Ishikawa (cell line): ENCODE data around the gene CALU.

ENCODE experiments used
- CEBPB ChIP-seq: IDR thresholded peaks from 2 replicates; pipeline ENCODE4 v1.6.1; 2012
- CREB1 ChIP-seq: IDR thresholded peaks from 2 replicates; pipeline ENCODE4 v1.6.1; 2012; ENCODE audit warnings: low read depth
- EGR1 ChIP-seq: IDR thresholded peaks from 2 replicates; pipeline ENCODE4 v1.6.1; 2012
- EP300 ChIP-seq: IDR thresholded peaks from 2 replicates; pipeline ENCODE4 v1.6.1; 2012; ENCODE audit warnings: borderline replicate concordance
- FOXM1 ChIP-seq: IDR thresholded peaks from 2 replicates; pipeline ENCODE4 v1.6.1; 2012; ENCODE audit warnings: low read depth, borderline replicate concordance
- MAX ChIP-seq: IDR thresholded peaks from 2 replicates; pipeline ENCODE4 v1.6.1; 2012
- NFIC ChIP-seq: IDR thresholded peaks from 2 replicates; pipeline ENCODE4 v1.6.1; 2012
- RAD21 ChIP-seq: IDR thresholded peaks from 2 replicates; pipeline ENCODE4 v1.6.1; 2012; ENCODE audit warnings: low read depth
- TAF1 ChIP-seq: IDR thresholded peaks from 2 replicates; pipeline ENCODE4 v1.6.1; 2012; ENCODE audit warnings: low read depth, mild to moderate bottlenecking
- TCF12 ChIP-seq: IDR thresholded peaks from 2 replicates; pipeline ENCODE4 v1.6.1; 2012; ENCODE audit warnings: low read depth
- TEAD4 ChIP-seq: IDR thresholded peaks from 2 replicates; pipeline ENCODE4 v1.6.1; 2012
- USF1 ChIP-seq: IDR thresholded peaks from 2 replicates; pipeline ENCODE4 v1.6.1; 2012
- YY1 ChIP-seq: IDR thresholded peaks from 2 replicates; pipeline ENCODE4 v1.6.1; 2012; ENCODE audit warnings: low read depth
- ZBTB7A ChIP-seq: IDR thresholded peaks from 2 replicates; pipeline ENCODE4 v1.6.1; 2012; ENCODE audit warnings: low read depth
- TF ChIP-seq, protein P1 (sequence below): IDR thresholded peaks from 2 replicates; pipeline ENCODE4 v1.6.1; 2012; ENCODE audit warnings: low read depth, mild to moderate bottlenecking

The CALU gene

GRCh38 chr7:128701062-128701785 is 37.9 kb upstream of the CALU start:
- TF ChIP-seq EP300, result no peak
- no peak for TF ChIP-seq RAD21
- TF ChIP-seq ZBTB7A, result no peak
- TF ChIP-seq YY1, result no peak
- TF ChIP-seq TEAD4, result no peak
- TF ChIP-seq TCF12, result no peak
- no peak for TF ChIP-seq USF1
- no peak for TF ChIP-seq CREB1
- no peak for TF ChIP-seq TAF1
- no peak for TF ChIP-seq CEBPB
- no peak for TF ChIP-seq EGR1

DNA sequence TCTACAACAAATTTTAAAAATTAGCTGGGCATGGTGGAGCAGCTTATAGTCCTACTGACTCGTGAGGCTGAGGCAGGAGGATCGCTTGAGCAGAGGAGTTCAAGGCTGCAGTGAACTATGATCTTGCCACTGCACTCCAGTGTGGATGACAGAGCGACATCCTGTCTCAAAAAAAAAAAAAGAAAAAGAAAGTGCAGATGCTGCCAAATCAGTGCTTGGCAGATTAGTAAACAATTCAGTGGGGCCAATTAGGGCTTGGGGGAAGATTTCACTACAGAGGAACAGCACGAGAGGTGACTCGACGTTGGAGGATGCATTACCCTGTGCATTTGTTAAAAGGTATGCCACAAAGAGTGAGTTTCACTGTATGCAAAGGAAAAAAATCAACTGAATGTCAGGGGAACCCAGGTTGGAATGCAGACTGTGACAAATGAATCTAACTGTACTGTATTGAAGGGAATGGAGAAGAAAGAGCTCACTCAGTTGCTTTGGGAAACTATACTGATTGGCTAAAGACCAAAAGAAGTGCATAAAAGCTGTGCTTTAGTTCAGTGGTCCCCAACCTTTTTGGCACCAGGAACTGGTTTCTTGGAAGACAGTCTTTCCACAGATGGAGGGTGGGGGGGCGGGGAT is 35.4 kb upstream of the CALU start:
- TF ChIP-seq RAD21 (no peak), EGR1 (no peak), MAX (no peak), FOXM1 (no peak), TEAD4 (no peak), TAF1 (no peak), CEBPB (no peak), YY1 (no peak), CREB1 (no peak), TCF12 (no peak), USF1 (no peak), NFIC (no peak), ZBTB7A (no peak), EP300 (no peak)
- TF ChIP-seq, protein P1, sequence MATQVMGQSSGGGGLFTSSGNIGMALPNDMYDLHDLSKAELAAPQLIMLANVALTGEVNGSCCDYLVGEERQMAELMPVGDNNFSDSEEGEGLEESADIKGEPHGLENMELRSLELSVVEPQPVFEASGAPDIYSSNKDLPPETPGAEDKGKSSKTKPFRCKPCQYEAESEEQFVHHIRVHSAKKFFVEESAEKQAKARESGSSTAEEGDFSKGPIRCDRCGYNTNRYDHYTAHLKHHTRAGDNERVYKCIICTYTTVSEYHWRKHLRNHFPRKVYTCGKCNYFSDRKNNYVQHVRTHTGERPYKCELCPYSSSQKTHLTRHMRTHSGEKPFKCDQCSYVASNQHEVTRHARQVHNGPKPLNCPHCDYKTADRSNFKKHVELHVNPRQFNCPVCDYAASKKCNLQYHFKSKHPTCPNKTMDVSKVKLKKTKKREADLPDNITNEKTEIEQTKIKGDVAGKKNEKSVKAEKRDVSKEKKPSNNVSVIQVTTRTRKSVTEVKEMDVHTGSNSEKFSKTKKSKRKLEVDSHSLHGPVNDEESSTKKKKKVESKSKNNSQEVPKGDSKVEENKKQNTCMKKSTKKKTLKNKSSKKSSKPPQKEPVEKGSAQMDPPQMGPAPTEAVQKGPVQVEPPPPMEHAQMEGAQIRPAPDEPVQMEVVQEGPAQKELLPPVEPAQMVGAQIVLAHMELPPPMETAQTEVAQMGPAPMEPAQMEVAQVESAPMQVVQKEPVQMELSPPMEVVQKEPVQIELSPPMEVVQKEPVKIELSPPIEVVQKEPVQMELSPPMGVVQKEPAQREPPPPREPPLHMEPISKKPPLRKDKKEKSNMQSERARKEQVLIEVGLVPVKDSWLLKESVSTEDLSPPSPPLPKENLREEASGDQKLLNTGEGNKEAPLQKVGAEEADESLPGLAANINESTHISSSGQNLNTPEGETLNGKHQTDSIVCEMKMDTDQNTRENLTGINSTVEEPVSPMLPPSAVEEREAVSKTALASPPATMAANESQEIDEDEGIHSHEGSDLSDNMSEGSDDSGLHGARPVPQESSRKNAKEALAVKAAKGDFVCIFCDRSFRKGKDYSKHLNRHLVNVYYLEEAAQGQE, result no peak

DNA sequence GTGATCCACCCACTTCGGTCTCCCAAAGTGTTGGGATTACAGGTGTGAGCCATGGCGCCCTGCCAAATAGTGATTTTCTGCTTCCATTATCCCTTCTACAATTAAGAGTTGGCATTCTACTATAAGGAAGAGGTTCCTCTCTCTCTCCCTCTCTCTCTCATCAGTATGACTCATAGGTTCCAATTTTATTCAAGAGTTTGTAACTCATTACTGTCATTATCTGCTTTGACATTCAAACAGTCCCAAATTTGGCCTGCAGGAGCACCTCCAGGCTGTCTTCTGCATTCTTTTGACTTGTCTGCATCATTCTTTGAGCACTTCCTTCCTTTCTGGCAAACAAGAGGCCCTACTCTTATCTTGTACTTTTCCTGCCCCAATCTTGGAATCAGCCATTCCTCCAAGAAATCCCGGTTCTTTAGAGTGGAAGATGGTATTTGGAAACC is 33.2 kb upstream of the CALU start:
- peak; percentile 43; the same call in 1 of the 2 replicates for TF ChIP-seq NFIC
- TF ChIP-seq EP300, result no peak

DNA sequence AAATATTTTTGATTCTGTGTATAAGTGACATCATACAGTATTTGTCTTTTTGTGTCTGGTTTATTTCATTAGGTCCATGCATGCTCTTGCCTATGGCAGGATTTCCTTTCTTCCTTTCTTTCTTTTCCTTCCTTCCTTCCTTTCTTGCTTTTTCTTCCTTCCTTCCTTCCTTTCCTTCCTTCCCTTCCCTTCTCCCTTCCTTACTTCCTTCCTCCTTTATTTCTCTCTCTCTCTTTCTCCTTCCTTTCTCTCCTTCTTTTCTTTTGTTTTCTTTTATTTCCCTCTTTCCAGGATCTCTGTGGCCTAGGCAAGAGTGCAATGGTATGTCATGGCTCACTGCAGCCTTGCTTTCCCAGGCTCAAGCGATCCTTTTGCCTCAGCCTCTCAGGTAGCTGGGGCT is 31.4 kb upstream of the CALU start:
- TF ChIP-seq CREB1 (no peak), CEBPB (no peak), TEAD4 (no peak), TAF1 (no peak), EGR1 (no peak), NFIC (no peak), MAX (no peak), ZBTB7A (no peak), RAD21 (no peak)
- TF ChIP-seq, protein P1, result no peak

- TF ChIP-seq FOXM1 (no peak), USF1 (no peak), ZBTB7A (no peak), MAX (no peak), EP300 (no peak), YY1 (no peak), RAD21 (no peak), EGR1 (no peak), TCF12 (no peak), TEAD4 (no peak), CEBPB (no peak), NFIC (no peak), CREB1 (no peak), TAF1 (no peak)
- TF ChIP-seq, protein P1, result no peak
Observed at GRCh38 chr7:128708235-128708634, 30.9 kb upstream of the CALU start.
